NCI-H1694 (cell line): ENCODE data around the gene LRRC10B.
"Not testable (repeated sequence)": the region's sequence is repeated elsewhere in the genome, so short reads cannot be mapped to it uniquely, and the experiment has no call there.

Source experiments
- DNase-seq: peaks from one replicate; lab custom pipeline; 2025; lab: John Stamatoyannopoulos, UW

Gene LRRC10B

DNA sequence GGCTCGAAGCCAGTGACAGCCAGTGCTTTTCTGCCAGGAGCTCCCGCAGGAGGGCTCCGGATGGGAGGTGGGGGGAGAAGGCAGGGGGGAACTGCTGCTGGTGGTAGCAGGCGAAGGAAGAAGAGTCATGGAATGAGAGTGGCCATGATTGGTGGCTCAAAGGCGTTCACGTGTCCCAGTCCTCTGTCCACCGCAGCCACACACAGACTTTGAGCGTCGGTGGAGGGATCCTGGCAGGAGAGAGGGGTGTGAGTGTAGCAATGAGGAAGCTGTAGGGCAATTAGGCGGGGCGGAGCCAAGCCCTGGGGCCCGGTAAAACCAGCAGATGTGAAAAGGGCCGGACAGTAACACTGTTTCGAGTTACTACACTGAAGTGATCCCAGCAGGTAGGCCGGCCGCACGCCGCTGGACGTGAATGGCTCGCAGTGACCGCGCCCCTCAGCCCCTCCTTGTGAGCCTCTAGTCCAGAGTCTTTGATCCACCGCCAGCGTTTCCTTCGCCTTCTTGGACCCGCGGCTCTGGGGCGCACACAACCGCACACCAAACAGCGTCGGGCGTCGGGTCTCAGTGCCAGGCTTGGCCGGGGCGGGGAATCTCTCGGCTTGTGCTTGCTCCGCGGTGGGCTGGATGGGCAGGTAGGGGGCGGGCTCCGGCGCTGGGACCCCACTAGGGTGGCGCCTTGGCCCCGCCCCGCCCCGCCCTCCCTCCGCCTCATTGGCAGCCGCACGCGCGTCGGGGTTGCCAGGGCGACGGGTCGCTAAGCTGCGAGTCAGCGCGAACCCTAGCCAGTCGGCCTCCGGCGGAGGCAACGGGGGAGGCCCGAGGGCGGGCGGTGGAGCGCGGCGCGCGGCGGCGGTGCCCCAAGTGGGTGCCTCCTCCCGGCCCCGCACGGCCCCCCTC is at the start of gene LRRC10B:
Gene LRRC10B (plus strand): TSS at position 788 of the 900 bp plus-strand sequence. CDS start 250 bp downstream, outside the sequence.
- no peak for DNase-seq

DNA sequence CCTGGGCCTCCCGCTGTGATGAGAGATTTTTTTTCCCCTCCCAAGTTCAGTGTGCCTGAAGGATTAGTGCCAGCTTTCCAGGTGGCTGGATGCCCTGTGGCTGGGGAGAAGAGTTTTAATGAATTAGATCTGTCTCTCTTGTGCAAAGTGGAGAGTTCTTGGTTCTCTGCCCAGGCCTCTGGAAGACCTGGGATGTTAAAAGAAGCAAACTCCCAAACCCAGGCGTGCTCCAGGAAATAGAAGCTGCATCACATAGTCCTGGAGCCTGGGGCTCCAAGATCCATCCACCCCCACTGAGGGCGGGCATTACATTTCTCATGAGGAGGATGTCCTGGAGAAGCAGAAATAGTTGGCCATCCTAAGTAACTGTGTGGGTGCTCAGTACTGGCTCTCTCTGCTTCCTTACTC is 48.1 kb upstream of the LRRC10B start:
- no peak for DNase-seq

DNA sequence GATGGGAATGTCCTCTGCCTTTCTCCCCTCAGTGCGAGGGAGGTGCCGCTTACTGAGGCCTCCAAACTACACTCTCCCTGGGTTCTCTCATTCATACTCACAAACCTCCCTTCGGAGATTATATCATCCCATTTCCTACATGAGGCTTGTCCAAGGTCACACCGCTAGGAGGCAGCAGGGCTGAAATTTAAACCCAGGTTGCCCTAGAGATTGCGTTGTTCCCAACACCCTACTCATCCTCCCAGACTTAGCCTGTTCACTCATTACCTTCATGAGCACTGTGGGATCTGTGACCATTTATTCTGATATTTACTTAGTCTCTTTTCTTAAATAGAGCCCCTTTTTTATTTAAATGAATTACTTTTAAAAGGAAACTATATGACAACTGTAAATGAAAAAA is 47.6 kb upstream of the LRRC10B start:
- no peak for DNase-seq

DNA sequence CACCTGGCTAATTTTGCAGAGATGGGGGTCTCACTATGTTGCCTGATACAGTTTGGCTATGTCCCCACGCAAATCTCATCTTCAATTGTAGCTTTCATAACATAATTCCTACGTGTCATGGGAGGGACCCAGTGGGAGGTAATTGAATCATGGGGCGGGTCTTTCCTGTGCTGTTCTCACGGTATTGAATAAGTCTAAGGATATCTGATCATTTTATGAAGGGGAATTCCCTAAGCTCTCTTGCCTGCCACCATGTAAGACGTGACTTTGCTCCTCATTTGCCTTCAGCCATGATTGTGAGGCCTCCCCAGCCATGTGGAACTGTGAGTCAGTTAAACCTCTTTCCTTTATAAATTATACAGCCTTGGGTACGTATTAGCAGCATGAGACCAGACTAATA is 40.9 kb upstream of the LRRC10B start:
- DNase-seq = not testable (repeated sequence)

DNA sequence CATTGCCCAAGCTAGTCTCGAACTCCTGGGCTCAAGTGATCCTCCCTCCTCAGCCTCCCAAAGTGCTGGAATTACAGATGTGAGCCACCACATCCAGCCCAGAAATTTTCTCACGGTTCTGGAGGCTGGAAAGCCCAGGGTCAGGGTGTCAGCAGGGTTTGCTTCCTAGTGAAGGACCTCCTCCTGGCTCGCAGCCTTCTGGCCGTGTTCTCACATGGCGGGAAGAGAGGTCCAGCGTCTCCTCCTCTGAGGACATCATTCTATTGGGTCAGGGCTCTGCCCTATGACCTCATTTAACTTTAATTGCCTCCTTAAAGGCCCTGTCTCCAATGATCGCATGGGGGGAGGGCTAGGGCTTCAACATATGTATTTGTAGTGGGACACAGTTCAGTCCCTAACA is 40.5 kb upstream of the LRRC10B start:
- DNase-seq = no peak

DNA sequence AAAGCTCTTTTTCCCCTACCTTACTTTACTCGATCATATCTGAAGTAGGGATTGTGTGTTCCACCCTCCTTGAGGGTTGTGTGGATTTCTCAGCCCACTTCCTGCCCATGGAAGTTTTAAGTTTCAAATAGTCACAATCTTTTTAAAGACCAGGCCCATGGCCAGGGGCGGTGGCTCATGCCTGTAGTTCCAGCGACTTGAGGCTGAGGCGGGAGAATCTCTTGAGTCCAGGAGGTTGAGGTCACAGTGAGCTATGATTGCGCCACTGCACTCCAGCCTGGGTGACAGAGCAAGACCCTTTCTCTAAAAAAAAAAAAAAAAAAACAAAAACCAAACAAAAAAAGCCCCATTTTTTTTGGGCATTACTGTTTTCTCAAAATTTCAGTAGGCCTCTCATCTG is 36.3 kb upstream of the LRRC10B start:
- DNase-seq = no peak

DNA sequence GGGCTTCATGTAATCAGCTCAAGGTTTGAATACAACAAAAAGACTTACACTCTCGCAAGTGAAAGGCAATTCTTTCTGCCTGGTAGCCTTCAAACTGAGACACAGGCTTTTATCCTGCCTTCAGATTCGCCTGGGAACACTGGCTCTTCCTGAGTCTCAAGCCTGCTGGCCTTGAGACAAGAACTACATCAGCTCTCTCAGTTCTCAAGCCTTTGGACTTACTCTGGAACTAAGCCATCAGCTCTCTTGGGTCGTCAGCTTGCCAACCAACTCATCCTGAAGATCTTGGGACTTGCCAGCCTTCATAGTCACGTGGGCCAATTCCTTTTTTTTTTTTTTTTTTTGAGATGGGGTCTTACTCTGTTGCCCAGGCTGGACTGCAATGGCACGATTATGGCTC is 35.7 kb upstream of the LRRC10B start:
- no peak for DNase-seq

DNA sequence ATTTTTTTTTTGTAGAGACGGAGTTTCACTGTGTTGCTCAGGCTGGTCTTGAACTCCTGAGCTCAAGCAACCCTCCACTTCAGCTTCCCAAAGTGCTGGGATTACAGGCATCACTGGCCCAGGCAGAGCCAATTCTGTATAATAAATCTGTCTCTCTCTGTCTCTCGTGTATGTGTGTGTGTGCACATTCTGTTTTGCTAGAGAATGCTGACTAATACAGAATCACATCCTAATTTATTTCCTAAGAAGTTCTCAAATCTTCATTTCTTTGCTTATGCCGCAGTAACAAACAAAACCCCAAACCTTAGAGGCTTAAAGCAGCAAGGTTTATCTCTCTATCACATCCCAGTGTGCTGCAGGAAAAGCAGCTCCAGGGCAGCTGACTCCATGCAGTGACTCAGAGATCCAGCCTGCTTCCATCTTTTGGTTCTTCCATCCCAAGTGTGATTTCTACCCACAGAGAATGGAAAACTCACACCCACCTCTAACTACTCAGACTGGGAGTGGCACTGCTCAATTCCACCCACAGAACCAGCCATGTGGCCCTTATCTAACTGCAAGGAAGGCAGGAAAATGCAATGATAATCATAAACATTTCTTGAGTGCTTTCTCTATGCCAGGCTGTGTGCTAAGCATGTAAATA is 35.1 kb upstream of the LRRC10B start:
- no peak for DNase-seq

DNA sequence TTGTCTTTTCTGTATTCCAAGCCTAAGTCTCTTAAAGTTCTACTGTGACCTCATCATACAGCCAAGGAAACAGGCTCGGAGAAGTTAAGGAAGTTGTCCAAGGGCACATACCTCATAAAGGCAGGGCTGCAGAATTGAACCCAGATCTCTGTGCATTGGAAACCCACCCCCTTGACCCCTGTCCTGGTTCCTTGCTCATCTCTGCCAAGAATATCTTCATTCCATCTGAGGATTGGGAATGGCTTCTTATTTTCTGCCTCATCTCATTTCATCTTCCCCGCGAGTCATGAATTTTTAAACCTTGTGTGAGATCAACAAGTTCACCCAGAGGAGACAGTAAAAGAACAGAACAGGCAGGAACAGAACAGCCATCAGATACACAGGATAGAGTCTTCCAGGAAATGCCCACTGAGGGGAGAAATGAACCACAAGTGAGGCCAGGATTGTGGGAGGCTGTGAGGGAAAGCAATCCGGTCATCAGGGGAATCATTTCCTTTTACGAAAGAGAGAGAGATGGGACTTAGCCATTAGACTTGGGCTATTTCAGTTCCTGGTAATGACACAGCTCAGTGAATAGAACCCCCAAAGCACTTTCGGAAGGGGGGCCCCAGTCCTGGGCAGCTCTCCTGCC is 34.4 kb upstream of the LRRC10B start:
- DNase-seq = no peak

DNA sequence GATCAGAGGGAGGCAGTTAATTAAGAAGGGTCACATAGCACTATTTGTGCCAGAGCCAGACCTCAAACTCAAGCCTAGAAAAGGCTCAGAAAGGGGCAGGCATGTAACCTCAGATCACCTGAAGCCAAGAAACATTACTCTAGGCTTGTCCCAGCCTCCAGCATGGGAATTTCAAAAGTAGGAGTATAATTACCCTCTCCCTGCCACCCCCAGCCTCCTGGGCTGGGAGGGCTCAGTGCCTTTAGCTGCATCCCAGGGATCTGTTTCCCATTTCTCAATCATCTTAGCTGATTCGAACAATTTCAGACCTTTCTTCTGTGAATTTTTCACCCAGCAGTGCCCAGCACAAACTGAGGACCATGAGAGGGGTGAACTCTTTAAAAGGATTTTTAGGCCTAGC is 33.1 kb upstream of the LRRC10B start:
- DNase-seq = no peak

DNA sequence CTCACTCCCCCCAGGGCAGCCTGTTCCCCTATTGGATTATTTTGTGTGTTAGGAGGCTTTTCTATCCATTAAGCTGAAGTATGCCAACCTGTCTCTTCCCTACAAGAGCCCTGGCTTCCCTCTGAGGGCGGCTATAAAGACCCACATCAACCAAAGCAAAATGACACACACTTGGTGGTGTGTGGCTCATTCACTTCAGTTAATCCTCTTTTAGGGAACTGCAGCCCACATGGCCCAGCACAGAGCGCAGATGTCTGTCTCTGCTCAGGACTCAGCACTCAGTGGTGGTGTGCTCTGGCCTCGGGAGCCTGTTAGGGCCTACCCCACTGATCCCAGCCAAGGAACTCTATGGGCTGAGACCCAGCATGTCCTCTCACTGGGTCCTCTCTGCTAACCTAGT is 32.2 kb upstream of the LRRC10B start:
- no peak for DNase-seq

DNA sequence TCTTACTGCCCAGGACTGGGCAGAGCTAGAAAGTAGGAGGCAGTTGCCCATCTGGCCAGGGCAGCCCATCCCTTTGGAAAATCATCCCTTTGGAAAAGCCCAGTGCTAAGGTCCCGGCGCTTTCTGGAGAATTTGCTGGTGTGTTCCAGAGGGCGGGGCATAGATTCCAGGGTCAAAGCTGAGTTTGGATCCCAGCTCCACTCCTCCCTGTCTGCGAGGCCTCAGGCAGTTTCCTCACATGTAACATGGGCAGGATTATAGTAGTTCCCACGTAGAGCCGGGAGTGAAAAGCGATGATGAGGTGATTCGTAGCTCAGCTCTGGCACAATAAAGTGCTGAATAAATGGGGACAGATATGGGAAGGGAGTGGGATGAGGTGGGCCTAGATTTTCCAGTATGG is 31.4 kb upstream of the LRRC10B start:
- DNase-seq = no peak

DNA sequence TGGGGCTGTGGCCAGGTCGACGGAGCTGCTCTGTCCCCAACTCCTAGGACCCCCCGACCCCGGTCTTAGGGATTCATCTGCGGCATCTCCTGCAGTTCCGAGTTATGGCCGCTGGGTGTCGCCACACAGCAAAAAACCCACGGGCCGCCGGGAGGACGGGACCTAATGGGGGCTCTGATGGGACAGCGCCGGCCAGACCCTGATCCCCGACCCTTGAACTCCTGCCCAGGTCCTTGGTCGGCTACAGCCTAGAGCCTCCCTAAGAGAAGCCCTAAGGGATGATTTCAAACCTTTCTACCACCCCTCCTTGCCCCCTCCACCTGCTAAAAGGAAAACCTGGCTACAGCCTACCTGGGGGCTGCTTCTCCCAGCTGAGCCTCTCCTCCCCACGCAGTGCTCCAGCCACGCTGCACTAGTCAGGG is 30.8 kb upstream of the LRRC10B start:
- no peak for DNase-seq

DNA sequence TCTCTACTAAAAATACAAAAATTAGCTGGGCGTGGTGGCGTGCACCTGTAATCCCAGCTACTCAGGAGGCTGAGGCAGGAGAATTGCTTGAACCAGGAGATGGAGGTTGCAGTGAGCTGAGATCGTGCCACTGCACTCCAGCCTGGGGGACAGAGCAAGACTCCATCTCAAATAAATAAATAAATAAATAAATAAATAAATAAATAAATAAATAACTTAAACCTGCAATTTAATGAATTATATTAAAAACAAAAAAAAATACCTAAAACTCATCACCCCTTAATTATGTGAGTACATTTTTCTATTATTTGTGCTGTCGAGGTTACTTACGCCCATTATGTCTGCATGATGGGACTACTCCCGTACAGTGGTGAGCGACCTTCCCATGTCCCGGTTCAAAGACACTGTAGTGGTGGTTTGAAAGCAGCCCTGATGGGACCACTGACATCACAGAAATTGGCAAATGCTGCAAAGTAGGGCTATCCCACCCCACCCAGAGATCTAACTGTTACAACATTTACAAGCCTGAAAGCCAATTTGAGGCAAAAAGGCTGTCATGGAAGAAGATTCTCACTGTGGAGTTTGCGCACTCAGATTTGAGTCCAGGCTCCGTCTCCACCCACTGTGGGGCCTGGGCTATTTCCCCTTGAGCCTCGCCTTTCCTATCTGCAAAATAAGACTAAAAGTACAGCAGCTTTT is 29.0 kb upstream of the LRRC10B start:
- not testable (repeated sequence) for DNase-seq

DNA sequence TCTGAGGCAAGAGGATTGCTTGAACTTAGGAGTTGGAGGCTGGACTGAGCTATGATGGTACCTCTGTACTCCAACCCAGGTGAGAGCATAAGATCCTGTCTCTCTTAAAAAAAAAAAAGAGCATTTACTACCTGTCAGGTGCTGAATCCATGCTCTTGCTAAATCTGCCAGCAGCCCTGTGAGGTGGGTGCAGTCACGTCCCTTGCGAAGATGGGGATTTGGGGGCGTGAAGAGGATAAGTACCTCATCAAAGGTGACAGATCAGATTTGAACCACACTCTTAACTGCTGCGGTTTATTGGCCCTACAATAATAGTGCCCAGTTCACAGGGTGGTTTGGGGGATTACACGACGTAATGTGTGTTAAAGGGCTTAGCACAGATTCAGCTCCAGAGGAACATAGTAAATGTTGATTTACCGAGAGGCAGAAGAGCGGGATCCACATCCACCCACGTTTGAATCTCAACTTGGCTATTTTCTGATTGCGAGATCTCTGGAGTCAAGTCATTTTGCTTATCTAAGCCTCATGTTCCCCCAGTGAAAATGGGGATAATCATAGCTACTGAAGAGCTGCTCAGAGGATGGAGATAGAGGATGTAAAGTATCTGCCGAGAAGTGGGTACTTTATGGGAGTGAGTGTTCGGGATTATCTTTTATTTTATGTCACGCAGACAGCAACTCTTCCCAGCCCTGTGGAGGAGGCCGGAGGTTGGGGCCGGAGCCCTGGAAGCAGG is 28.1 kb upstream of the LRRC10B start:
- DNase-seq = no peak

DNA sequence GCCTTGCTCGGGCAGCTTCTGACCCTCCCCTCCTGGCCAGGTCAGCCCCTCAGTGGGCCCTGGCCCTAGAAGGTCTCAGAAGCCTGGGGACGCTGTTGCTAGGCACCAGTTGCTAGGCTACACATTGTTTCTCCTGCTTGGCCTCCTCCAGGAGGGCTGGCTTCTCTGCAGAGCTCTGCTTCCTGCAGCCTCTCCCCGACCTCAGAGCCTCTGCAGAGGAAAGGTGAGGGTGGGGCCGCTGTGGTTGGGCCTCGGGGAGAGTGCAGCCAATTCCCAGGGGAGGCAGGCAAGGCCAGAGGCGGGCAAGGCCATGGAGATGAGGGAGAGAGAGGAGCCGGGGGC is 27.6 kb upstream of the LRRC10B start:
- no peak for DNase-seq

DNA sequence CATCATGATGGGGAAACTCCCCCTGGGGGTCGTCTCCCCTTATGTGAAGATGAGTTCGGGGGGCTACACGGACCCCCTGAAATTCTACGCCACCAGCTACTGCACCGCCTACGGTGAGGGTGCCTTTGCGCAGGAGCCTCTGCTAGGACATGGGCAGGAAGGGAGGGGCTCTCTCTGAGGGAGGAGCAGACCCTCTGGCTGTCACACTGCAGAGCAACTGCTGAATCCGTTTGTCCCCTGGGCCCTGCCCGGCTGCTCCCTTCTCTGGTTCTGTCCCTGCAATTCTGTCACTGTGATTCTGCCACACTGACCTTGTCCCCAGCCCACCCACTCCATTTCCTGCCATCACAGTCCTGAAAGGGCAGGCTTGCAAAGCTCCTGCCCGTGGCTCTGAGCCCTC is 26.7 kb upstream of the LRRC10B start:
- DNase-seq = no peak

DNA sequence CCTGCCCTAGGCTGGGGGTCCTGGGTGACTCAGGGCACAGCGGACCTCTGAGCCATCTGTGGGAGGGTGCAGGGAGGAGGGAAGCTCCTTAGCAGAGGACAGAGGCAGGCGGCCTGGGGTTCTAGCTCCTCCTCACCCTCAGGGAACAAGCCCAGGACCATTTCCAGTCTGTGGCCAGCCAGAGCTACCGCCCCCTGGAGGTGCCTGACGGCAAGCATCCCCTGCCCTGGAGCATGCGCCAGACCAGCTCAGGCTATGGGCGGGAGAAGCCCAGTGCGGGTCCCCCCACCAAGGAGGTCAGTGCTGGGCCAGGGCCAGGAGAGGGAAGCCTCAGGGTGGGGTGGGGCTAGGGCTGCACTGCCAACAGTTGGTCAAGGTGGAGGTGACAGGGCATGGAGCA is 26.0 kb upstream of the LRRC10B start:
- no peak for DNase-seq

DNA sequence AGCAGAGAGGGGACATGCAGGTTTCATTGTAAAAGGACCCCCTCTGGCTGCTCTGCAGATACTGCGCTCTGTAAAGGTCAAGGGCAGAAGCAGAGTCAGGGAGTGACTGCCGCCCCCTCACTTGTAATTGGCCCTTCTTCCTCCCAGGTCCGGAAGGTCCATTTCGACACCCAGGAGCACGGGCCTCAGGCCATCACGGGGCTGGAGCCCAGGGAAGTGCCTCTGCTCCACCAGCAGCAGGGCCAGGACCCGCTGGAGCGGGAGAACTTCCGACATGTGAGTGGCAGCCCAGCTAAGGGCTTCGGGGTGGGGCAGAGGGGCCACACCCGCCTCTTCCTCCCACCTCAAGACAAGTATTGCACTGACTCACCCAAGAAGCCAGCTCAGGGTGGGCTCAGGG is 24.0 kb upstream of the LRRC10B start:
- no peak for DNase-seq

DNA sequence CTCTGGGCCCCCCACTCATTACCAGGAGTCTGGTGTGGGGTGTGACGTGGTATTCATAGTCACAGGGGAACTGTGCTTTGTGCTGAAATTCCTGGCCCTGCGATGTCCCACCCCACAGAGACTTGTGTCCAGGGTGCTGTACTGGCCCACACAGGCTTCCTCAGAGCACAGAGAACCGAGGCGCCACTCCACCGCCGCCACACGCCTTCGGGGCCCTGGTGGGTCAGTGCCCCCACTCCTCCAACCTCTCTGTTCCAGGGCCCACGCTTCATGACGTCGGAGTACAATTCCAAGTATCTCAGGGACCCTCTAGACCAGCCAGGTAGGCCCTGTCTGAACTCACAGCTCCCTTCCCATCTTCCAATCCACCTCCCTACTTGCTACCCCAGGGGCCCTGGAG is 23.5 kb upstream of the LRRC10B start:
- DNase-seq = no peak

DNA sequence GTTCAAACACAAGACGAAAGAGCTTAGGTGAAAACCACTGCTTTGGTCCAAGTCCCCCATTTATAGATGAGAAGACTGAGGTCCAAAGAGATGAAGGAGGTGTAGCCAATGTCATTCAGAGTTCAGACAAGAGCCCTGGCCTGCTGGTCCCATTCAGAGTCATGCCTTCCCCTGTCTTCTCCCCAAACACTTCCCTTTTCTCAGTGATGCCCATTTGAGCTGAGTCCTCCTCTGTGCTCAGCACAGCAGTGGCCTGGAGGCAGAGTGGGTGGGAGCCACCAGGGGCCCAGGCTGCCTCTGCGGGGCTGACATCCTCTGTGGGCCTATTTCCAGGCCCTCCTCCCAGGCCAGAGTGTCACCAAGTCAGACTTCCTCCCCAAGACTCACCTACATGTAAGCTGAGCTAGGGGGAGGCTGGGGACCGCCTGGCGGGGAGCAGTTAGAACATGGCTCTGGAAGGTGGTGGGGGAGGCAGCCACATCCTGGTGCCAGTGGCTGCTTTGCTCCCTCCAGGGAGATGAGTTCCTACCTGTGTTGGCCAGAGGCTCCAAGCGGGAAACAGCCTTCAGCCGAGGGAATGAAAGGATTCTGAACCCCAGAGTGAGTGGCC is 22.4 kb upstream of the LRRC10B start:
- DNase-seq = no peak
